Esophagus muscularis mucosa (tissue), 4 donors: ENCODE data around the gene NFASC. TPM values are rescaled to one million over a fixed set of nuclear protein-coding genes. Genes with fewer than 3 reads are reported as not detected.

Experiments used
- DNase-seq: peaks from one replicate; pipeline ENCODE4 v3.0.0-alpha.2; 2017; ENCODE audit errors: extremely low spot score
- H3K27ac ChIP-seq, 4 donors: fragments of 200-600 bp; sonication (generic); replicated peaks in 1 of 4; 1 replicate in 3 of 4; 2 replicates in 1 of 4; pipeline ENCODE4 v1.5.1; 2016 to 2019; ENCODE audit warnings: mild to moderate bottlenecking in 1 of 4
- H3K27me3 ChIP-seq, 4 donors: fragments of 200-600 bp; sonication (generic); one replicate each; pipeline versions ENCODE4 v1.5.1 to v1.6.0; 2016 to 2019
- H3K36me3 ChIP-seq, 4 donors: fragments of 200-600 bp; sonication (generic); one replicate each; pipeline ENCODE4 v1.5.1; 2016 to 2019
- H3K4me1 ChIP-seq, 4 donors: fragments of 200-600 bp; sonication (generic); one replicate each; pipeline ENCODE4 v1.5.1; 2016 to 2019
- H3K4me3 ChIP-seq, 4 donors: fragments of 200-600 bp; sonication (generic); 1 replicate in 2 of 4; 2 replicates in 2 of 4; pipeline ENCODE4 v1.5.1; 2016 to 2019; ENCODE audit warnings: mild to moderate bottlenecking in 4 of 4, moderate library complexity in 1 of 4
- H3K9me3 ChIP-seq, 4 donors: fragments of 200-600 bp; sonication (generic); 1 replicate in 3 of 4; 2 replicates in 1 of 4; pipeline ENCODE4 v1.5.1; 2016 to 2019
- CTCF ChIP-seq, 3 experiments: fragments of 200-600 bp in 2 of 3; fragments of 450-650 bp in 1 of 3; sonication (generic) in 2 of 3; IDR thresholded peaks; one replicate each; pipeline ENCODE4 v1.5.1; 2017 to 2019; ENCODE audit warnings: antibody characterized with exemption in 3 of 3, mild to moderate bottlenecking in 2 of 3, moderate library complexity in 1 of 3
- EP300 ChIP-seq: sonication (generic); formaldehyde crosslinking; IDR thresholded peaks from one replicate; pipeline ENCODE4 v1.6.1; 2017; ENCODE audit warnings: antibody characterized with exemption
- POLR2A ChIP-seq: fragments of 450-650 bp; IDR thresholded peaks from one replicate; pipeline ENCODE4 v1.6.1; 2017; ENCODE audit warnings: antibody characterized with exemption, moderate library complexity, mild to moderate bottlenecking, low read depth
- POLR2AphosphoS5 ChIP-seq, 2 donors: sonication (generic); formaldehyde crosslinking; IDR thresholded peaks; one replicate each; pipeline ENCODE4 v1.6.1; 2017; ENCODE audit warnings: antibody characterized with exemption in 2 of 2
- WGBS: methylation state at CpG from one replicate; pipeline ENCODE4 v1.1.5; 2018; 5-methylcytosine and 5-hydroxymethylcytosine counted together
- intact Hi-C: fragments of 100-400 bp; cut with DNase I; formaldehyde crosslinking; loops from one replicate; pipeline ENCODE4 v1.15.1; 2023
- total RNA-seq, 4 donors: library from RNA; depleted of rRNA; stranded (reverse); fragments of >200 nt; gene quantifications; one replicate each; pipeline versions ENCODE4 v1.1.0 to v1.2.1, GENCODE V29; 2016

The NFASC gene
- total RNA-seq, 4 donors from 2014 or later = 31.1 to 122 (median 64.7) TPM

GRCh38 chr1:204925701-204926100, 55.0 kb downstream of the NFASC start:
- peaks cover 0 to 12% (median 3%) of the 10 kb centered on the region in 4 donors for H3K36me3 ChIP-seq
- 71% methylated on average over 1 of the region's 1 CpG for WGBS

GRCh38 chr1:204927673-204928641, 57.3 kb downstream of the NFASC start:
- WGBS = 67% methylated on average over 11 of the region's 11 CpGs
- Histone ChIP-seq H3K36me3 (peaks cover 0 to 12% (median 3%) of the 10 kb centered on the region in 4 donors), H3K4me1 (peaks cover 16 to 32% (median 18%) of the 10 kb centered on the region in 4 donors), H3K9me3 (no peaks in the 10 kb centered on the region), H3K27me3 (no peaks in the 10 kb centered on the region), H3K27ac (no peak overlapping the region), H3K4me3 (no peak overlapping the region)
- intact Hi-C loops = no loop called here
- TF ChIP-seq POLR2AphosphoS5 (IDR thresholded peaks at IDR 0.05) (no peak), CTCF (IDR thresholded peaks at IDR 0.05) (no peak), EP300 (no peak), POLR2A (no peak)
- DNase-seq = no peak

More at GRCh38 chr1:204925701-204926100, 55.0 kb downstream of the NFASC start:
- no peak for DNase-seq
- H3K27ac ChIP-seq = no peak overlapping the region
- no peaks in the 10 kb centered on the region for H3K9me3 ChIP-seq
- intact Hi-C loops = no loop called here
- H3K4me3 ChIP-seq = no peak overlapping the region
- no peak for TF ChIP-seq CTCF (IDR thresholded peaks at IDR 0.05)
- no peak for TF ChIP-seq POLR2A
- TF ChIP-seq POLR2AphosphoS5 (IDR thresholded peaks at IDR 0.05) = no peak
- TF ChIP-seq EP300 = no peak
- H3K27me3 ChIP-seq = no peaks in the 10 kb centered on the region
- H3K4me1 ChIP-seq = peaks cover 13 to 54% (median 26%) of the 10 kb centered on the region in 4 donors

- DNase-seq = no peak
- Histone ChIP-seq H3K4me1 (peaks cover 10 to 23% (median 12%) of the 10 kb centered on the region in 4 donors), H3K36me3 (peaks cover 0 to 8% (median 2%) of the 10 kb centered on the region in 4 donors), H3K9me3 (no peaks in the 10 kb centered on the region), H3K27me3 (no peaks in the 10 kb centered on the region), H3K27ac (no peak overlapping the region), H3K4me3 (no peak overlapping the region)
- TF ChIP-seq EP300 (no peak), POLR2A (no peak), POLR2AphosphoS5 (IDR thresholded peaks at IDR 0.05) (no peak), CTCF (IDR thresholded peaks at IDR 0.05) (no peak)
- 84% methylated on average over 7 of the region's 8 CpGs for WGBS
- intact Hi-C loops = no loop called here
Measured at GRCh38 chr1:204928671-204929486, 58.2 kb downstream of the NFASC start.

- peaks cover 3 to 15% (median 5%) of the 10 kb centered on the region in 4 donors for H3K4me1 ChIP-seq
- no peak for TF ChIP-seq POLR2A
- TF ChIP-seq POLR2AphosphoS5 (IDR thresholded peaks at IDR 0.05) = no peak
- no peak for TF ChIP-seq CTCF (IDR thresholded peaks at IDR 0.05)
- no peak for TF ChIP-seq EP300
- WGBS = 74% methylated on average over 6 of the region's 6 CpGs
- H3K36me3 ChIP-seq = peaks cover 0 to 8% (median 2%) of the 10 kb centered on the region in 4 donors
- H3K27ac ChIP-seq = no peak overlapping the region
- H3K9me3 ChIP-seq = no peaks in the 10 kb centered on the region
- no peak for DNase-seq
- H3K27me3 ChIP-seq = no peaks in the 10 kb centered on the region
- intact Hi-C loops = no loop called here
- no peak overlapping the region for H3K4me3 ChIP-seq
Measured at GRCh38 chr1:204929487-204930154, 59.0 kb downstream of the NFASC start.
